ENCODE results near the gene CEP78. TPM values are rescaled to one million over a fixed set of nuclear protein-coding genes. Genes with fewer than 3 reads are reported as not detected.

Gene CEP78
- total RNA-seq: 8.9 and 23.9 TPM in 2 replicates

GRCh38 chr9:78235762-78236550 is at the start of gene CEP78:
TSS of gene CEP78 (plus strand) at chr9:78236075. CDS start at chr9:78236351, 276 bp downstream.

GRCh38 chr9:78296893-78297671 is 61.2 kb downstream of the CEP78 start, which contains the start of gene PSAT1:
TSS of gene PSAT1 (plus strand) at chr9:78297125. CDS start at chr9:78297211, 86 bp downstream.

Other genes starting within 250 kb of the CEP78 start
- 28.4 and 32.3 TPM in 2 replicates for gene GNAQ, start 204.3 kb upstream of the CEP78 start, total RNA-seq
- gene PSAT1, start 61.0 kb downstream of the CEP78 start, total RNA-seq: 35.9 and 43.5 TPM in 2 replicates